ENCODE data around the gene DYNLT5.

The DYNLT5 gene

GRCh38 chr1:66769512-66770229, 17.4 kb downstream of the DYNLT5 start:
- TF ChIP-seq CTCF (IDR thresholded peaks at IDR 0.05; ENCODE audit: extremely low read depth, insufficient read depth, missing control alignments), result no peak

DNA sequence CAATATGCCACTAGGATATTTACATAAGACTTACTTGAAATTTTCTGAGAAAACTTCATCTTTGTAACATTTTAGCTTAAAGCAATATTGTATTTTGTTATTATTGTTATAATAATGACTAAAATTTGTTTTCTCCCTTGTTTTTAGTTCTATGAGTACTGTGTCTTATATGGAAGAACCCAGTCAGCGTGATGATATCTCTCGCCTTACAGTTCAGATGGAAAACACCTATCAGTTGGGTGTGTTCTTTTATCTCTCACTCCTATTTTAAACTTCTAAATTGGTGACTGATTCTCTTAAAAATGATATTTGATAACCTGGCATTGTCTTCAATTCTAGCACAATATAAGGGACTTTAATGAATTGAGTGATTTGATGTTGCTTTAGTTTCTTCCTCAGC, 18.0 kb downstream of the DYNLT5 start:
- DNase-seq (ENCODE audit: low spot score), result no peak
- TF ChIP-seq CTCF (IDR thresholded peaks at IDR 0.05; ENCODE audit: extremely low read depth, insufficient read depth, missing control alignments), result no peak
- in situ Hi-C loops (cut with MboI; ENCODE audit: low pct_unique_long_range_greater_than_20kb, low sequenced_read_pairs, unreplicated experiment), result loop anchor here (25.0 kb wide), 1 partner anchor 717 kb away; no protein-coding TSS in a partner anchor

More at GRCh38 chr1:66769512-66770229, 17.4 kb downstream of the DYNLT5 start:
- DNase-seq (ENCODE audit: low spot score), result no peak
- in situ Hi-C loops (cut with MboI; ENCODE audit: low pct_unique_long_range_greater_than_20kb, low sequenced_read_pairs, unreplicated experiment), result loop anchor here (10.0 to 25.0 kb wide), 2 partner anchors 375 to 718 kb away; no protein-coding TSS in a partner anchor

DNA sequence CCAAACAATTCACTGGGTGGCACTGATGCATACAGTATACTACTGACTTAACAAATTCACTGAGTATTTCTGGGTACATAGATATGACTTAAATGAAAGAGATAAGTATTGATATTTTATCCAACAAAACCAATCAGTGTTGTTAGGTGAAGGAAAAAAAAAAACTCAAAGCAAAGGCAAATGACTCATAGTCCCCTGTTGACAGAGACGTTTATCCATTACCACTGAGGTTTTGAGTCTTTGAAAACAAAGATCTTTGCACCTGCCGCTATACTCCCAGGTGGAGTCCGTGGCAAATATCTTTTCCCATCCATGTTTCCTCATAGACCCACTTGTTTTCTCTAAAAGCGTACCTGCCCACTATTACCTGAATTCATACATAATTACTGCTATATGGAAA, 18.4 kb downstream of the DYNLT5 start:
- no peak for TF ChIP-seq CTCF (IDR thresholded peaks at IDR 0.05; ENCODE audit: extremely low read depth, insufficient read depth, missing control alignments)
- no peak for DNase-seq (ENCODE audit: low spot score)
- in situ Hi-C loops (cut with MboI; ENCODE audit: low pct_unique_long_range_greater_than_20kb, low sequenced_read_pairs, unreplicated experiment), result loop anchor here (25.0 kb wide), 1 partner anchor 717 kb away; no protein-coding TSS in a partner anchor

GRCh38 chr1:66773227-66773626, 21.0 kb downstream of the DYNLT5 start:
- TF ChIP-seq CTCF (IDR thresholded peaks at IDR 0.05; ENCODE audit: extremely low read depth, insufficient read depth, missing control alignments), result no peak
- in situ Hi-C loops (cut with MboI; ENCODE audit: low pct_unique_long_range_greater_than_20kb, low sequenced_read_pairs, unreplicated experiment), result loop anchor here (25.0 kb wide), 1 partner anchor 714 kb away; no protein-coding TSS in a partner anchor
- DNase-seq (ENCODE audit: low spot score), result no peak

GRCh38 chr1:66774438-66774837, 22.2 kb downstream of the DYNLT5 start:
- no peak for TF ChIP-seq CTCF (IDR thresholded peaks at IDR 0.05; ENCODE audit: extremely low read depth, insufficient read depth, missing control alignments)
- in situ Hi-C loops (cut with MboI; ENCODE audit: low pct_unique_long_range_greater_than_20kb, low sequenced_read_pairs, unreplicated experiment), result loop anchor here (25.0 kb wide), 1 partner anchor 713 kb away; no protein-coding TSS in a partner anchor
- DNase-seq (ENCODE audit: low spot score), result no peak

DNA sequence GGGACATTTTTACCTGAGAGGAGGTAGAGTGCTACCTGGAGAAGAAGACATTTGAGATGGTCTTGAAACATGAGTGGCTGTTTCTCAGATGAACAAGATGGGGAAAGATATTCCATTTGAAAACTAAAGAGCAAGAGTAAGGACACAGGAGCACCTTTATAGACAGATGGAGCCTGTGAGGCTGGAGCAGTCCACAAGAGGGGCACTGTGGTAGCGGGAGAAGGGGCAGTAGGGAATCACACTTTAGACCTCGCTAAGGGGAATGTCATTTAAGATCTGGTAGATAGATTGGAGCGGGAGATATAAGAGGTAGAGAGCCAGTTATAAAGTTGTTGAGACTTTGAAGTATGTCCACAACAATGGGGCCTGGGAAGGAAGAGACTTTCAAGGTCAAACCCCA, 23.4 kb downstream of the DYNLT5 start:
- no peak for TF ChIP-seq CTCF (IDR thresholded peaks at IDR 0.05; ENCODE audit: extremely low read depth, insufficient read depth, missing control alignments)
- no peak for DNase-seq (ENCODE audit: low spot score)
- in situ Hi-C loops (cut with MboI; ENCODE audit: low pct_unique_long_range_greater_than_20kb, low sequenced_read_pairs, unreplicated experiment), result no loop called here

All from GM13977 (cell line).